GM21825 (cell line): ENCODE data around the gene TIMM13.

ENCODE experiments used
- ATAC-seq: cut with Tn5 transposase; IDR thresholded peaks from one replicate; pipeline ENCODE4 v1.9.1; 2021; ENCODE audit warnings: mild to moderate bottlenecking, moderate library complexity; ENCODE audit not compliant: unreplicated experiment

The TIMM13 gene

GRCh38 chr19:2455851-2456570, 28.6 kb upstream of the TIMM13 start:
- no peak for ATAC-seq

DNA sequence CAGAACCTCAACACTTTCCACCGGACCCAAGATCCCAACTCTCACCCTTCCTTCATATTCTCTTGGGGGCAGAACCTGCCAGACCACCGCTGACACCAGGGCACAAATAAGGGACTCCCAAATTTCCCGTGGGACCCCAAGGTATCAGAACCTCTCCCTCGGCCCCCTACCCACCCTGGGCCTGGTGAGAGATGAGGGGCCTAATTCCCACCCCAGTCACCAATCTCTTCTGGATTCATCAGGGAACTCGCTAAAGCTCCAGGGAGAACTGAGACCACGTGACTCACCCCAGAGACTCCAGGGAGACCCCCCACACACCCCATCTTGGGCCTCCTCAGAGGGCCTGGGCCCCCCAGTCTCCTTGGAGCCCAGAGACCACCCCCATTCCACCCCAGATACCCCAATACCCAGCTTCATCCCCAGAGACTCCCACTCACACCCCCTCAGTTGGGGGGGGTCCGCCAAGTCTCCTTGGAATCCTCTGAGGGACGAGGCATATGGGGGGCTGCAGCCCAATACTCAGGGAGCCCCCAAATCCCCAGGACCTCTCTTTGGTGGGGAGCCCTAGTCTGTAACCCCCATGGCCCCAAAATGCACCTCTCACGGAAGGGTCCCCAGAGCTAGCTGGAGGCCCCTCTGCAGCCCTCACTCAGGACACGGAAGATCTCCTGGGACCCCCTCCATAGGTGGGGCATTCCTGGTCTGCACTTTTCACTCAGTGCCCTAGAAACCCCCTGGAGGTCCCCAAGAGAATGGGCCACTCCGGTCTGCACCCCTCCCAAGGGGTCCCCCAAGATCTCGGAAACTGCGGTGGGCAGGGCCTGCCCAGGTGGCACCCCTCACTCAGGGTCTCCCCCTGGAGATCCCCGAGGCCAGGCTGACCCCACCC, 27.8 kb upstream of the TIMM13 start:
- ATAC-seq, result no peak

DNA sequence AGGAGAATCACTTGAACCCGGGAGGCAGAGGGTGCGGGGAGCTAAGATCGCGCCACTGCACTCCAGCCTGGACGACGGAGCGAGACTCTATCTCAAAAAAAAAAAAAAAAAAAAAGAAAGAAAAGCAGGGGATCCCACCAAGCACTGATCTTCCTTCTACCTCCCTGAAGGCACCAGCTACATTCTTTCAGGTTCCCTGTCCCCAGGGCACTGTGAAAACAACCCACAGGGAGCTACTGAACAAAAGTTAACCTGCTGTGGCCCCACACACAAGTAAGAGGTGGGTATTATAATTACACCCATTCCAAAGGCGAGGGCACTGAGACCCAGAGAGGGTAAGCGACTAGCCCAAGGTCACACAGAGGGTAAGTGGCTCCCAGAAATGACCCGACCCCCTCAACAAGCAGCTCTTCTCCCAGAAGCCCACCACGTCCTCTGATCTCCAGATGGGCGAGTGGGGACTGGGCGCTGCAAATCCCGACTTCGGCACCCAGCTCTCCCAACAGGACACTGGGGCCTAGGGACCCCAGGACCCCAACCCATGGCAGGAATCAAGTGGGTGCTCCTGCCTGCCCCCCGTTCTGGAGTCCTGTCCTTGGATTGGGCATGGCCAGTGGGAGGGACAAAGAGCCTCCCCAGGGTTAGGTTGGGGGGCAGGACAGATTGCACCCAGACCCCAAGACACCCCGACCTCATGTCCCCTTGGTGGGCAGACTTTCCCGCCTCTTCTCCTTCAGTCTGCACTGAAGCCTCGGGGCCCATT, 27.0 kb upstream of the TIMM13 start:
- no peak for ATAC-seq

DNA sequence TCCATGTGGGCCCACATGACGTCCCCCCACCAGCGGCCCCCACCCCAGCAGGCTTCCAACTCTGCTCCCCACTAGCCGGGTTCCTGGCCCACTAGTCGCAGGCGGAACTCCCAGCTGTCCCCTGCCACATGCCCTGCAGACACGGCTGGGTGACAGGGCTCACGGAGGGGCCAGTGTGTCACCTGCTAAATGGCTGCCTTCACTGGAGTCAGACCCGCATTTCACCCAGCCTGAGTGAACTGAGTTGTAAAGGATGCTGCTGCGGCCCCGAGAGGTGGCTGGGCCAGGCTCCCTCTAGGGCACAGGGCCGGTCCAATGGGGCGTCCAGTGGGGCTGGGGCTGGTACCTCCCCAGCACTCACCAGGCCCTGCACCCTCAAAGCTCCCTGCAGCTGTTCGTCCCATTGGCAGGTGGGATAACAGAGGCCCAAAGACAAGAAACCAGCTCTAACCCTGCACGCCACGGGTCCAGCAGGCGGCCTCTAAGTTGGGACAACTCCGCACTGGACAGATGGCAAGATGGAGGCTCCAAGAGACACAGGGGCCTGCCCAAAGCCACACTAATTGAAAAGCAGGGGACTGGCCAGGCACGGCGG, 26.1 kb upstream of the TIMM13 start:
- no peak for ATAC-seq

DNA sequence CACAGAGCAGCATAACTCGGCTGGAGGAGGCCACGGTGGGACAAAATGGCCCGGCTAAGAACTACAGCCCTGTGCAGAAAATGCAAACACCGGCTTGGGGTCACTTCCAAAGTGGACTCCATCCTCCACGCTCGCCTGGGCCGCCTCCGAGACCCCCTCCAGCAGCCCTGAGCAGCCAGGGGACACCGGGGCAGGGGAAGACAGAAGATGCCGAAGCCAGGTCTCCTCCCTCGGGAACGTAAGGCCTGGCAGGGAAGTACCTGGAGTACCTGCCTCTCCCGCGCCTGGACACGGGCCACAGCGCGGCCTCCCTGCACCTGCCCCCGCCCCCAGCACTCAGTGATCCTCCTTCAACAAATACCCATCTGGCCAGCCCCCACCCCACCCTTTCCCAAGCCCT, 24.4 kb upstream of the TIMM13 start:
- ATAC-seq, result no peak

- no peak for ATAC-seq
These were observed 23.8 kb upstream of the TIMM13 start for GRCh38 chr19:2451138-2451537.

DNA sequence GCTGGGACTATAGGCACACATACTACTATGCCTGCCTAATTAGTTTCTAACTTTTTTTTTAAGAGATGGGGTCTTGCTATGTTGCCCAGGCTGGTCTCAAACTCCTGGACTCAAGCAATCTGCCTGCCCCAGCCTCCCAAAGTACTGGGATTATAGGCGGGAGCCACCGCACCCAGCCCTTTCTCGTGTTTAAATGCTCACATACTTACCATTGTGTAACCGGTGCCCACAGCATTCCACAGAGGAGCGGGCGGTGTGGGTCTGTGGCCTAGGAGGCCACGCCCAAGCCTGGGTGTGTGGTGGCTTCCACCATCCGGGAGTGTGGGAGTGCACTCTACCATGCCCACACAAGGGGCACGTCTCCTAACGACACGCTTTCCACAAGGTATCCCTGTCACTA, 21.6 kb upstream of the TIMM13 start:
- ATAC-seq, result no peak

DNA sequence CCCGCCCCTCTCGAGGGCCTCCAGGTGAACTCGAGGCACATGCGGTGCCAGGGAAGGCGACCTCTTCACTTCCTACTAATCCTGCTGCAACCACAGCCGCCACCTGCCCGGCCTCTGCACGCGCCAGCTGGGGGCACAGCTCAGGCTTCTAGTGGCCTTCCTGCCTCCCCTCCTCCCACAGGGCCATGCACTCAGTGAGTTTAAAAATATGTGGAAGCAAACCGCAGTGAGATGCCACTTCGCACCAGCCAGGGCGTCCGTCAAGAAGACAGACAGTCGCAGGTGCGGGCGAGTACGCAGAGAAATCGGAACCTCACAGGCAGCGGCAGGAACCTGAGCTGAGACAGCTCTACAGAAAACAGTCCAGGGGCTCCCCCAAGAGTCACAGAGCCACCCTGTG, 19.0 kb upstream of the TIMM13 start:
- ATAC-seq, result no peak

GRCh38 chr19:2444251-2445002, 17.0 kb upstream of the TIMM13 start:
- ATAC-seq, result no peak

DNA sequence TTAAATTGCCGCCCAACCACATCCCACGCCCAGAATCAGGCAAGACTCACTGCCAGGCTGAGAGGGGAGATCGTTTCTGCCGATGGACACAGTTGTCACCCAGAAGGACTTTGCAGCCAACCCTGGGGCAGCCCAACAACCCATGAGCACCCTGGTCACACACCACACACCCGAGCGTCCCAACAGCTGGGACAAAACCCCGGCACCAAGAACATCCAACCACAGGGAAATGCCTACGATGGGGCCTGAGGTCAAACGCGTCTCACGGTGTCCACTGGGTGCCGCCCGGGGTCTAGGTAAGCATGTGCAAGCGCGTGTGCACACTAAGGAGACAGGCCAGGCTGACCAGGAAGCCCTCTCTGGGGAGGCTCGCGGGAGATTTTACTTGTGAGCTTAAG, 16.4 kb upstream of the TIMM13 start:
- ATAC-seq, result no peak

- ATAC-seq, result no peak
These were observed 15.9 kb upstream of the TIMM13 start for GRCh38 chr19:2443116-2443784.

GRCh38 chr19:2441096-2441752, 13.8 kb upstream of the TIMM13 start:
- no peak for ATAC-seq

- no peak for ATAC-seq
These were observed 13.1 kb upstream of the TIMM13 start for GRCh38 chr19:2440515-2440914.

DNA sequence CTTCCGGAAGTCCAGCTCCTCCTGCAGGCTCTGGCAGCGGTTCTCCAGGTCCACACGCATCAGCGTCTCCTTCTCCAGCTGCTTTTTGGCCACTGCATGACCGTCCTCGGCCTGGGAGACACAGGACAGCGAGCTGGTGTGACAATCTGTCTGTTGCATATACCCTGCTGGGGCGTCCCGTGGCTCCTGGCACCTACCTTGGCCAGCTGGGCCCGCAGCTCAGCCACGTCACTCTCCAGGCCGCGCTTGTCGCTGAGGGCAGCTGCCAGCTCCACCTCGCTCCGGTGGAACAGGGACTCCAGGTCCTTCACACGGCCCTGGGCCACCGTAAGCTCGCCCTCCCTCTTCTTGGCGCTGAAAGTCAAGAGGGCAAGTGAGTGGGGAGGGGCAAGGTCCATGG, 10.8 kb upstream of the TIMM13 start:
- no peak for ATAC-seq

GRCh38 chr19:2436926-2437325, 9.5 kb upstream of the TIMM13 start:
- no peak for ATAC-seq

DNA sequence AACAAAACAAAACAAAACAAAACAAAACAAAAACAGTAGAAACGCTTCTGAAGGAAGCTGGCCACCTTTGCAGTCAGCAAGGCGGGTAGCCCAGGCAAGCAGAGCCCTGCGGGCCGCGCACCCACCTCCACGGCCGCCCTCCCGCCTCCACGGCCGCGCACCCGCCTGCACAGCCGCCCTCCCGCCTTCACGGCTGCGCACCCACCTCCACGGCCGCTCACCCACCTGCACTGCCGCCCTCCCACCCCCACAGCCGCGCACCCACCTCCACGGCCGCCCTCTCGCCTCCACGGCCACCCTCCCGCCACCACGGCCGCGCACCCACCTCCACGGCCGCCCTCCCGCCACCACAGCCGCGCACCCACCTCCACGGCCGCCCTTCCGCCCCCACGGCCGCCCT, 9.0 kb upstream of the TIMM13 start:
- no peak for ATAC-seq

- no peak for ATAC-seq
These were observed 7.4 kb upstream of the TIMM13 start for GRCh38 chr19:2434721-2435265.

- ATAC-seq, result no peak
These were observed 6.9 kb upstream of the TIMM13 start for GRCh38 chr19:2434267-2434666.

- ATAC-seq, result no peak
These were observed 6.5 kb upstream of the TIMM13 start for GRCh38 chr19:2433854-2434253.
